Testis (tissue), 2 donors: Measurements from ENCODE around the gene PRKCZ.

ENCODE experiments used
- CTCF ChIP-seq, 3 experiments: fragments of 450-650 bp in 2 of 3; fragments of 200-600 bp in 1 of 3; sonication (generic) in 1 of 3; IDR thresholded peaks; one replicate each; pipeline ENCODE4 v1.5.1; 2016 to 2019; ENCODE audit warnings: antibody characterized with exemption in 3 of 3, mild to moderate bottlenecking in 2 of 3, moderate library complexity in 1 of 3
- POLR2A ChIP-seq: fragments of 450-650 bp; IDR thresholded peaks from one replicate; pipeline ENCODE4 v1.6.1; 2017; ENCODE audit warnings: antibody characterized with exemption, mild to moderate bottlenecking, moderate library complexity

- TF ChIP-seq POLR2A, result no peak
- no peak for TF ChIP-seq CTCF (IDR thresholded peaks at IDR 0.05)
Observed at GRCh38 chr1:2080140-2080539, 29.9 kb downstream of the PRKCZ start.
